ENCODE measurements around the gene DHX9.
"Not testable (repeated sequence)": the region's sequence is repeated elsewhere in the genome, so short reads cannot be mapped to it uniquely, and the experiment has no call there.

Gene DHX9

DNA sequence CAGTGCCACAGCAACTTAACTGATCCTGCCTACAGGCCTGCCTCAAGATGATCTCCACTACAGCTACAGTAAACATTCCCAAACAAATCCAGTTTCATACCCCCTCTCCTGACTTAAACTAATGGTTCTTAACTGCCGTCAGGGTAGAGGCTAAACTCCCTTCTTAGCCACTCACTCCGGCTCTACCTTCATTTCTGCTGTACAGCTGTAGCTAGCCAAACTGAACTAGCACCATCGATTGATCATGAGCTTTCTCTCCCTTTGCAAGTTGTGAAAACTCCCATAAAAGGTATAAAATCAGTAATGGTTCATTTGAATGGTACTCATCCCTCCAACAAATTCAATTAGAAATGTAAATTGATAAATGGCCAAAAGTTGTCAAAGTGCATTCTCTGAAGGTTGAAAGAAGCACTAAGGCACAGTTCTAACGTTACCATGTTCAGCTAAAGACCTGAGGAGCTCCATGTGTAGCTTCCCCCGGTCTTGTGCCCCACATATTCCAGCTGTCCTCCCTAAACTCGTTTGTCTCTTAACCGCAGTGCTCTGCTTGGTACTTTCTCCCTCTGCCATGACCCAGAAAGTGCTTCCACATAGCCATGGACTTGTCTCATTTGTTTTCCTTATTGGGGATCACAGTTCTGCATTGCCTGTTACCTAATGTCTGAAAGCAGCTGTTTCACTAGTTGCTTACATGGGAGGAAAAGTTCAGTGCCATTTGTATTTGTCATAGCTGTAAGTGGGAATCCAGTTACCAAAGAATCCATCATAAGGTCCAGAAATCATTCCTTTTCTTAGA lies 49.8 kb downstream of the DHX9 start:
- peak; percentile 21 for DNase-seq (ENCODE audit: low read depth)
- no peak overlapping the region for H3K4me3 ChIP-seq (ENCODE audit: low read depth, low read length)
- TF ChIP-seq, protein P1, sequence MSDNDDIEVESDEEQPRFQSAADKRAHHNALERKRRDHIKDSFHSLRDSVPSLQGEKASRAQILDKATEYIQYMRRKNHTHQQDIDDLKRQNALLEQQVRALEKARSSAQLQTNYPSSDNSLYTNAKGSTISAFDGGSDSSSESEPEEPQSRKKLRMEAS (IDR thresholded peaks at IDR 0.05; ENCODE audit: low read depth, low read length) = no peak
- no peak for TF ChIP-seq POLR2A (IDR thresholded peaks at IDR 0.05; ENCODE audit: extremely low read depth, insufficient read length)
- TF ChIP-seq, protein P2, sequence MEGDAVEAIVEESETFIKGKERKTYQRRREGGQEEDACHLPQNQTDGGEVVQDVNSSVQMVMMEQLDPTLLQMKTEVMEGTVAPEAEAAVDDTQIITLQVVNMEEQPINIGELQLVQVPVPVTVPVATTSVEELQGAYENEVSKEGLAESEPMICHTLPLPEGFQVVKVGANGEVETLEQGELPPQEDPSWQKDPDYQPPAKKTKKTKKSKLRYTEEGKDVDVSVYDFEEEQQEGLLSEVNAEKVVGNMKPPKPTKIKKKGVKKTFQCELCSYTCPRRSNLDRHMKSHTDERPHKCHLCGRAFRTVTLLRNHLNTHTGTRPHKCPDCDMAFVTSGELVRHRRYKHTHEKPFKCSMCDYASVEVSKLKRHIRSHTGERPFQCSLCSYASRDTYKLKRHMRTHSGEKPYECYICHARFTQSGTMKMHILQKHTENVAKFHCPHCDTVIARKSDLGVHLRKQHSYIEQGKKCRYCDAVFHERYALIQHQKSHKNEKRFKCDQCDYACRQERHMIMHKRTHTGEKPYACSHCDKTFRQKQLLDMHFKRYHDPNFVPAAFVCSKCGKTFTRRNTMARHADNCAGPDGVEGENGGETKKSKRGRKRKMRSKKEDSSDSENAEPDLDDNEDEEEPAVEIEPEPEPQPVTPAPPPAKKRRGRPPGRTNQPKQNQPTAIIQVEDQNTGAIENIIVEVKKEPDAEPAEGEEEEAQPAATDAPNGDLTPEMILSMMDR (IDR thresholded peaks at IDR 0.05; ENCODE audit: low read depth, low read length) = no peak
- no peak for TF ChIP-seq MYC (IDR thresholded peaks at IDR 0.05; ENCODE audit: low read depth, low read length)

DNA sequence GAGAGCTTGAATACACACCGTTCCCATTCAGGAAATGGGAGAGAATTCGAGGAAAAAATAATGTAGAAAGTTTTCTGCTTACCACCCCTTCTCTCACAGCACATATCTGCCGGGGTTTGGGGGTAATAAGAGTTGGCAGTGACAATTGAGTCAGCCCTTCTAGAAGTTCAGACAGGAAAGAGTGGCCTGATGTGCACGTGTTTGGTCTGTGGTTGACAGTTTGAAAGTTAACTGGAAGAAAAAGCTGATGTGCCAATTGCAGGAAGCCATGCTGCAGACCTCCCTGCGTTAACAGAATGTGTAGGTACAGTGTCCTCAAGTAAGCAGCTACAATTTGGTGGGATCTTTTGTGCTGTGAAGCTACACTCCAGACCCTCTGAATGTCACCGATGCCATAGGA lies 50.9 kb downstream of the DHX9 start:
- peak; percentile 78 for DNase-seq (ENCODE audit: low read depth)
- TF ChIP-seq, protein P2 (IDR thresholded peaks at IDR 0.05; ENCODE audit: low read depth, low read length) = no peak
- TF ChIP-seq MYC (IDR thresholded peaks at IDR 0.05; ENCODE audit: low read depth, low read length) (peak; percentile 82), POLR2A (IDR thresholded peaks at IDR 0.05; ENCODE audit: extremely low read depth, insufficient read length) (no peak)
- TF ChIP-seq, protein P1 (IDR thresholded peaks at IDR 0.05; ENCODE audit: low read depth, low read length) = peak; percentile 99
- H3K4me3 ChIP-seq (ENCODE audit: low read depth, low read length) = no peak overlapping the region

DNA sequence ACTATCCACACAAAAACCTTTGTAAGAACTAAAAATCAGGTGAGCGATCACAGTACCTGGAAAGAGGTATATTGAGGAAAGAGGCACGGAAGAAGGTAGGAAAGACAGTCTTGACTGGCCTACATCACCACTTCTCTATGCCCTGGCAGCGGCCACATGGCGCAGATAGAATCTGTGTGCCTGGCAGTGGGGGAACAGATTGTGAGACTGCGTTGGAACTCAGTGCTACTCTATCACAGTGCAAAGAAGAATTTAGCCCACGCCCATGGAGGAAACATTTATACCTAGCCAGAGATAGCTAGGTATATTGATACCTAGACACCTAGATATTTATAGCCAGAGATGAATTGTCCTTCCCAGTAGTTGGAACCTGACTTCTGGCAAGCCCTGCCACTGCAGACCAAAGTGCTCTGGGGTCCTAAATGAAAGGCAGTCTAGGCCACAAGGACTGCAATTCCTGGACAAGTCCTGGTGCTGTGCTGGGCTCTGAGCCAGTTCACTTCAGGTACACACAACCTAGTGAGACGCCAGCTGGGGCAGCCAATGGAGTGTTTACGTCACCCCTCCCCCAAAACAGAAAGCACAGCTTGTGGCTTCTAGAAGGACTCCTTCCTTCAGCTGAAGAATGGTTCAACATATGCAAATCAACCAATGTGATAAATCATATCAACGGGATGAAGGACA lies 51.9 kb downstream of the DHX9 start:
- no peak for DNase-seq (ENCODE audit: low read depth)
- no peak overlapping the region for H3K4me3 ChIP-seq (ENCODE audit: low read depth, low read length)
- TF ChIP-seq, protein P2 (IDR thresholded peaks at IDR 0.05; ENCODE audit: low read depth, low read length) = no peak
- TF ChIP-seq MYC (IDR thresholded peaks at IDR 0.05; ENCODE audit: low read depth, low read length) (no peak), POLR2A (IDR thresholded peaks at IDR 0.05; ENCODE audit: extremely low read depth, insufficient read length) (no peak)
- TF ChIP-seq, protein P1 (IDR thresholded peaks at IDR 0.05; ENCODE audit: low read depth, low read length) = no peak

DNA sequence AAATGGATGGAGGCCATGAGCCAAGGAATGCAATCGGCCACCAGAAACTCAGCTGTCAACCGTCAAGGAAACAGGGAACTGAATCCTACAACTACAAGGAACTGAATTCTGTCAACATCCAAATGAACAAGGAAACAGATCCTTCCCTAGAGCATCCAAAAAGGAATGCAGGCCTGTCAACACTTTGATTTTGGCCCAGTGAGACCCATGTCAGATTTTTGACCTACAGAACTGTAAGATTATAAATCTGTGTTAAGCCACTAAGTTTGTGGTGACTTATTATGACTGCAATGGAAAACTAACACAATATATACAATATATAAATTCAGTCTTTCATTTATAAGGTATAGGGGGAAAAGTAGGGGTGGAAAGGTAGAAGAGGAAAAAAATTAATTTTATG lies 58.5 kb downstream of the DHX9 start:
- no peak overlapping the region for H3K4me3 ChIP-seq (ENCODE audit: low read depth, low read length)
- TF ChIP-seq, protein P2 (IDR thresholded peaks at IDR 0.05; ENCODE audit: low read depth, low read length) = no peak
- TF ChIP-seq, protein P1 (IDR thresholded peaks at IDR 0.05; ENCODE audit: low read depth, low read length) = no peak
- TF ChIP-seq MYC (IDR thresholded peaks at IDR 0.05; ENCODE audit: low read depth, low read length) = no peak
- no peak for TF ChIP-seq POLR2A (IDR thresholded peaks at IDR 0.05; ENCODE audit: extremely low read depth, insufficient read length)
- no peak for DNase-seq (ENCODE audit: low read depth)

DNA sequence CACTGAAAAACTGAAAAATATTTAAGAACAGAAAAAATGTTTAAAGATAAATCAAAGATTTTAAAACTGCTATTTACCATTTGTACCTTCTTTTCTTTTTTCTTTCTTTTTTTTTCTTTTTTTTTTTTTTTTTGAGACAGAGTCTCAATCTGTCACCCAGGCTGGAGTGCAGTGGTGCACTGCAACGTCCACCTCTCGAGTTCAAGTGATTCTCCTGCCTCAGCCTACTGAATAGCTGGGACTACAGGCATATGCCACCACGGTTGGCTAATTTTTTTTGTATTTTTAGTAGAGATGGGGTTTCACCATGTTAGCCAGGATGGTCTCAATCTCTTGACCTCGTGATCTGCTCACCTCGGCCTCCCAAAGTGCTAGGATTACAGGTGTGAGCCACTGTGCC lies 62.8 kb downstream of the DHX9 start:
- DNase-seq (ENCODE audit: low read depth); H3K4me3 ChIP-seq (ENCODE audit: low read depth, low read length): not testable (repeated sequence)

DNA sequence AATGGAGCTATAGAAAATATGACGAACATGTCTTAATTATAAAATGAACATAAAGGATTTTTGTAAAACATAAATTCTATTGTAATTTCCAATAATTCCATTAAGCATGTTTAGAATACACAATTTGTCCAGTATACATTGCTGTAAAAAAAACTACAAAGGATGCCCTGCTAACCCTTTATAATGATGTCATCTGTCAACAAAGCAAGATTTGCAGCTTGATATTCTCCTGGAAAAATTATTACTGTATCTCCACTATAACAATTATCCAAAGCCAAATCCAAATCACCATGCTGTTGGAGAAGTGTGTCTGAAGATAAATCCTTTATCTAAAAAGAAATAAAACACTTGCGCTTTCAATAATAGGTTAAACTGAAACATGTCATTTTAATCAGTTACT lies 66.2 kb downstream of the DHX9 start:
- TF ChIP-seq POLR2A (IDR thresholded peaks at IDR 0.05; ENCODE audit: extremely low read depth, insufficient read length) (no peak), MYC (IDR thresholded peaks at IDR 0.05; ENCODE audit: low read depth, low read length) (no peak)
- TF ChIP-seq, protein P2 (IDR thresholded peaks at IDR 0.05; ENCODE audit: low read depth, low read length) = no peak
- TF ChIP-seq, protein P1 (IDR thresholded peaks at IDR 0.05; ENCODE audit: low read depth, low read length) = no peak
- H3K4me3 ChIP-seq (ENCODE audit: low read depth, low read length) = no peak overlapping the region
- DNase-seq (ENCODE audit: low read depth) = no peak

All from NB4 (cell line).